ENCODE results near the gene CHD8. TPM values are rescaled to one million over a fixed set of nuclear protein-coding genes. Genes with fewer than 3 reads are reported as not detected.

Gene CHD8
- total and polyA plus RNA-seq, 2 experiments from 2014 or later: 22.1 to 50.9 TPM

DNA sequence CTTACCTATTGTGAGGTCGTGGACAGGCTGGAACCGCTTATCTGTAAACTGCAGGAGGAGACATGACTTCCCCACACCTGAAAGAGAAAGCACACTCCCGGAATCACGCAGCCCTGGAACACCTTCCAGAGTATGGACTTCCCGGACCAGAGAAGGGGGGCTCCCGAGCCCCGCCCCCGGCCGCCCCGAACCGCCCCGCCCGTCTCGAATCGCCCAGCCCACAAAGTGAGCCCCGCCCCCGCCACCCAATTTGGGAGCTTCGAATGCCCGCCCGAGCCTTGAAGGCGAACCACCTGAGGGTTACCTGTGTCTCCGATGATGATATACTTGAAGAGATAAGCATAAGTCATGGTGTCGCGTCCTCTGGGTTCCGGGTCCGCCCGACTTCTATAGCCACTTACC is 20.6 kb upstream of the CHD8 start:
- H2AFZ ChIP-seq: peak overlapping the region; percentile 57
- peaks cover 55% of the 10 kb centered on the region for H3K79me2 ChIP-seq
- H3K9me2 ChIP-seq (replicated peaks; ENCODE audit: insufficient read depth): no peaks in the 10 kb centered on the region
- H3K4me1 ChIP-seq (ENCODE audit: insufficient read depth): peaks cover 5% of the 10 kb centered on the region
- no peaks in the 10 kb centered on the region for H3K9me3 ChIP-seq (ENCODE audit: low read depth)
- TF ChIP-seq EZH2 (IDR thresholded peaks at IDR 0.05; ENCODE audit: borderline replicate concordance): no peak
- TF ChIP-seq, protein P1, sequence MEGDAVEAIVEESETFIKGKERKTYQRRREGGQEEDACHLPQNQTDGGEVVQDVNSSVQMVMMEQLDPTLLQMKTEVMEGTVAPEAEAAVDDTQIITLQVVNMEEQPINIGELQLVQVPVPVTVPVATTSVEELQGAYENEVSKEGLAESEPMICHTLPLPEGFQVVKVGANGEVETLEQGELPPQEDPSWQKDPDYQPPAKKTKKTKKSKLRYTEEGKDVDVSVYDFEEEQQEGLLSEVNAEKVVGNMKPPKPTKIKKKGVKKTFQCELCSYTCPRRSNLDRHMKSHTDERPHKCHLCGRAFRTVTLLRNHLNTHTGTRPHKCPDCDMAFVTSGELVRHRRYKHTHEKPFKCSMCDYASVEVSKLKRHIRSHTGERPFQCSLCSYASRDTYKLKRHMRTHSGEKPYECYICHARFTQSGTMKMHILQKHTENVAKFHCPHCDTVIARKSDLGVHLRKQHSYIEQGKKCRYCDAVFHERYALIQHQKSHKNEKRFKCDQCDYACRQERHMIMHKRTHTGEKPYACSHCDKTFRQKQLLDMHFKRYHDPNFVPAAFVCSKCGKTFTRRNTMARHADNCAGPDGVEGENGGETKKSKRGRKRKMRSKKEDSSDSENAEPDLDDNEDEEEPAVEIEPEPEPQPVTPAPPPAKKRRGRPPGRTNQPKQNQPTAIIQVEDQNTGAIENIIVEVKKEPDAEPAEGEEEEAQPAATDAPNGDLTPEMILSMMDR (IDR thresholded peaks at IDR 0.05; ENCODE audit: poor library complexity): no peak
- no peak for TF ChIP-seq EZH2phosphoT487 (IDR thresholded peaks at IDR 0.05; ENCODE audit: low read depth, severe bottlenecking, unreplicated experiment)
- DNase-seq (ENCODE audit: low spot score): peak; percentile 93
- peaks cover 2% of the 10 kb centered on the region for H3K36me3 ChIP-seq (replicated peaks; ENCODE audit: insufficient read depth, low read depth)
- H3K4me3 ChIP-seq: peak overlapping the region; percentile 59
- under 1% methylated on average over 26 of the region's 27 CpGs for WGBS (ENCODE audit: low lambda C conversion rate, missing lambda C conversion rate)
- H3K4me2 ChIP-seq: peak overlapping the region; percentile 75
- no peaks in the 10 kb centered on the region for H3K27me3 ChIP-seq
- peaks cover 2% of the 10 kb centered on the region for H4K20me1 ChIP-seq (ENCODE audit: insufficient read depth, poor library complexity, severe bottlenecking)
- peak overlapping the region; percentile 88 for H3K27ac ChIP-seq

DNA sequence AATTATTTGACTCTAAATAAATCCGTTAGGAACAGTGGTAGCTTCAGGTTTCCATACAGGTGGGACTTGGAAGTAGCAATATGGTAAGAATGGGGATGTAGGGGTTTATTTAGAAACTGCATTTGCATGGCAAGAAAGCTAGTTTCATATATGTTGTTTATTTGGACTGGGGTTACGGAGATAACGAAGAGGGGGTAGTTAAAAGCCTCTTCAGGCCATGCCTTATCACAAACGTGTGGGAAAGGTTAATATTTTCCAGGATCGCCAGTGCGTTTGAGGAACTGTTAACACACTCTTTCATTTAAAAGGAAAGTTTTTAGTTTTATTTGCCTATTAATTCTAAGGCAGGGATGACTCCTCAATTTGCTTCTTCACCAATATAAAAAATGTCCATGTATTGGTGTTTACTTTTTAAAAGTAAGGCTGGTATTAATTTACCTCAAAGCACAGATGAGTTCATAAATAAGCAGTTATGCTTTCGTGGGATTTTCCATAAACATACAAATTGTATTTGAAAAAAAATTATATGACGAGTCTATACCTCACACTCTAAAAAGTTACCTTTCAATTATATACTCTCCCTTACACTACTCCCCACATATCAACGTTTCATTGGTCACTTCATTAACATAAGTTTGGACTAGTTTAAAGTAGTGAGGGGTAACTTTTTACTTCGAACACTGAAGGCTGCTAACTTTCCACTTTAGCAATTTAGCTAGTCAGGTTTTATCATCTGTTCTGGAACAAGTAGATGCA is 20.0 kb upstream of the CHD8 start:
- no peaks in the 10 kb centered on the region for H3K36me3 ChIP-seq (replicated peaks; ENCODE audit: insufficient read depth, low read depth)
- peak overlapping the region; percentile 59 for H3K4me3 ChIP-seq
- TF ChIP-seq, protein P1 (IDR thresholded peaks at IDR 0.05; ENCODE audit: poor library complexity): no peak
- no peak for TF ChIP-seq EZH2 (IDR thresholded peaks at IDR 0.05; ENCODE audit: borderline replicate concordance)
- no peak for TF ChIP-seq EZH2phosphoT487 (IDR thresholded peaks at IDR 0.05; ENCODE audit: low read depth, severe bottlenecking, unreplicated experiment)
- H3K4me1 ChIP-seq (ENCODE audit: insufficient read depth): peaks cover 5% of the 10 kb centered on the region
- peak overlapping the region; percentile 75 for H3K4me2 ChIP-seq
- no peaks in the 10 kb centered on the region for H3K9me3 ChIP-seq (ENCODE audit: low read depth)
- H2AFZ ChIP-seq: peak overlapping the region; percentile 57
- 32% methylated on average over 10 of the region's 10 CpGs for WGBS (ENCODE audit: low lambda C conversion rate, missing lambda C conversion rate)
- no peaks in the 10 kb centered on the region for H3K9me2 ChIP-seq (replicated peaks; ENCODE audit: insufficient read depth)
- no peaks in the 10 kb centered on the region for H3K27me3 ChIP-seq
- no peak for DNase-seq (ENCODE audit: low spot score)
- H3K79me2 ChIP-seq: peaks cover 49% of the 10 kb centered on the region
- H3K27ac ChIP-seq: peak overlapping the region; percentile 88
- no peaks in the 10 kb centered on the region for H4K20me1 ChIP-seq (ENCODE audit: insufficient read depth, poor library complexity, severe bottlenecking)

DNA sequence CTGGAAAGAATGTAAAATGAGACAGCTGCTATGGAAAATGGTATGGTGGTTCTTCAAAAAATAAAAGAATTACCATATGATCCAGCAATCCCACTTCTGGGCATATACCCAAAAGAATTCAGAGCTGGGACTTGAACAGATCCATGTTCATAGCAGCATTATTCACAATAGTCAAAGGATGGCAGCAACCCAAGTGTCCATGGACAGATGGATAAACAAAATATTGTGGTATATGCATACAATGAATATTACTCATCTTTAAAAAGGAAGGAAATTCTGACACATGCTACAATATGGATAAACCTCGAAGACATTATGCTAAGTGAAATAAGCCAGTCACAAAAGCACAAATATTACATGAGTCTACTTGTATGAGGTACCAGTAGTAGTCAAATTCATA is 11.7 kb upstream of the CHD8 start:
- H3K4me1 ChIP-seq (ENCODE audit: insufficient read depth): no peaks in the 10 kb centered on the region
- H3K27ac ChIP-seq: no peak overlapping the region
- H3K9me2 ChIP-seq (replicated peaks; ENCODE audit: insufficient read depth): no peaks in the 10 kb centered on the region
- no peaks in the 10 kb centered on the region for H3K79me2 ChIP-seq
- no peaks in the 10 kb centered on the region for H3K36me3 ChIP-seq (replicated peaks; ENCODE audit: insufficient read depth, low read depth)
- TF ChIP-seq EZH2phosphoT487 (IDR thresholded peaks at IDR 0.05; ENCODE audit: low read depth, severe bottlenecking, unreplicated experiment) (no peak), EZH2 (IDR thresholded peaks at IDR 0.05; ENCODE audit: borderline replicate concordance) (no peak)
- TF ChIP-seq, protein P1 (IDR thresholded peaks at IDR 0.05; ENCODE audit: poor library complexity): no peak
- WGBS (ENCODE audit: low lambda C conversion rate, missing lambda C conversion rate): 100% methylated on average over 1 of the region's 1 CpG
- H3K9me3 ChIP-seq (ENCODE audit: low read depth): no peaks in the 10 kb centered on the region
- no peak overlapping the region for H3K4me2 ChIP-seq
- no peaks in the 10 kb centered on the region for H3K27me3 ChIP-seq
- DNase-seq (ENCODE audit: low spot score): no peak
- no peaks in the 10 kb centered on the region for H4K20me1 ChIP-seq (ENCODE audit: insufficient read depth, poor library complexity, severe bottlenecking)
- H3K4me3 ChIP-seq: no peak overlapping the region
- no peak overlapping the region for H2AFZ ChIP-seq
